Ramos (cell line): ENCODE data around the gene PPP1R12A.
"Not testable (repeated sequence)": the region's sequence is repeated elsewhere in the genome, so short reads cannot be mapped to it uniquely, and the experiment has no call there.

Experiments
- in situ Hi-C: fragments of 300-500 bp; cut with MboI; formaldehyde crosslinking; loops from one replicate; pipeline ENCODE4 v1.14.3; 2022; ENCODE audit warnings: low sequenced_read_pairs; ENCODE audit not compliant: unreplicated experiment

The PPP1R12A gene

DNA sequence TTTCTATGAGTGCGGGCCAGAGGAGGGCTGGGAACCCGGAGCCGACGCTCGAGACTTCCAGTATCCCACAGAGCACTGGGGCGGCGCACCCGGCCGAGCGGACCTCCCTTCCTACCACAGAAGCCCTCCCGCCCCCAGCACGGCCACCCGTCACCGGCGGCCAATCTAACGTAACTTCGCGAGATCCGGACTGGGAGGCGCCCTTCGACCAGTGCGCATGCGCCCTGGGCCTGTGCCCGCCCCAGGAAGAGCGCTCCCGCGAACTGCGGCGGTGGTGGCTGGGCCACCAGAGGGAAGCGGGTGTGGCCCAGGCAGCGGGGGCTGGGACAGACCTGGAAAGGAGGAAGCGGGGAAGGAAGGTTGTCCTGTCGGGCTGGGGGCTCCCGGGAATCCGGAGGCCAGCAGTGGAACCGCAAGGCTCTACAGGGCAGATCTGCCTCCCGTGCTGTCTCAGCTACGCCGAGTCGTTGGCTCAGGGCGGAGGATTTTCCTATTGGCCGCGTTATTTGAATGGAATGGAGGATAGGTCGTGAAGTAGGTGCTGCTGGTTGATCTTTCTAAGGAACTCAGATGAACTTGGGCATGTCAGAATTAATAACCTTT, at the start of gene PPP1R12A:
PPP1R12A (minus strand) TSS at position 77 of the 603 bp plus-strand sequence. CDS start 166 bp downstream, outside the sequence.
- in situ Hi-C loops, result no loop called here

GRCh38 chr12:79983986-79984620, 49.2 kb upstream of the PPP1R12A start:
- in situ Hi-C loops, result no loop called here

DNA sequence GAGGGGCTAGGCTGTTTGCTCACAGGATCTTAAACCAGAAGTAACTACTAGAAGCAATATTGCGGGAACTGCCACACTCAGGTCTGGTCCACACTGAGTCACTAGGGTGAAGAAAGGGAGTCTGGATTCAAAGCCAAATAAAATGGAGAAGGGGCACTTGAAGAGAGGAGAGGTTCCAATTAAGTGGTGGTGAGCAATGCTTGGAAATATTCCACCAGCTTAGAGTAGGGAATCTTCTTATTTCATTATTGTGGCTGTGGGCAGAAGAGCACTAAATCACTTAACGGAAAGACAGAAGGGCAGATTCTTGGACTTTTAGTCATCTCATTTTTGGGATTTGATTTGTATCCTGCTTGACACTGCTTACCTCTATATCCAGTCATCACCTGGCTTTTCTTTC, 48.6 kb upstream of the PPP1R12A start:
- in situ Hi-C loops, result no loop called here

GRCh38 chr12:79982086-79983062, 47.5 kb upstream of the PPP1R12A start:
- in situ Hi-C loops, result no loop called here

GRCh38 chr12:79978692-79979091, 43.8 kb upstream of the PPP1R12A start:
- in situ Hi-C loops, result no loop called here

- in situ Hi-C loops, result not testable (repeated sequence)
Observed at GRCh38 chr12:79977856-79978460, 43.1 kb upstream of the PPP1R12A start.

DNA sequence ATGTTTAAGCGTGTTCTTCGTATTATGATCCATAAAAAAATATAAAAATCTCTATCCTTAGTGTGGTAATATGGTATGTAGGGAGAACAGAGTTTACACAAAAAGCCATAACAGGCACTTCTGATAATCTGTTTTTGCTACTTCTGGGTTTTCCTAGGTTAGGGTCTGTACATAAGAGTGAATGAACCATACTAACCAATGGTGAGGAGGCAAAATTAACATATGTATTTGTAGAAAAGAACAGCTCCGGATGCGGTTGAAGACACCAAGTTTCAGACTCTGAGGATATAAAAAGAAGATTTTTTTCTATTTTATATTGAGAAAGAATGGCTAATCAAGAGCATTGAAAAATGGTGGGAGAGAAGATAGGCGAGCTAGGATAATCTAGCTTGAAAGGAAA, 40.2 kb upstream of the PPP1R12A start:
- in situ Hi-C loops, result no loop called here

GRCh38 chr12:79973801-79974200, 38.9 kb upstream of the PPP1R12A start:
- in situ Hi-C loops, result no loop called here

- in situ Hi-C loops, result no loop called here
Observed at GRCh38 chr12:79964100-79964627, 29.3 kb upstream of the PPP1R12A start.

DNA sequence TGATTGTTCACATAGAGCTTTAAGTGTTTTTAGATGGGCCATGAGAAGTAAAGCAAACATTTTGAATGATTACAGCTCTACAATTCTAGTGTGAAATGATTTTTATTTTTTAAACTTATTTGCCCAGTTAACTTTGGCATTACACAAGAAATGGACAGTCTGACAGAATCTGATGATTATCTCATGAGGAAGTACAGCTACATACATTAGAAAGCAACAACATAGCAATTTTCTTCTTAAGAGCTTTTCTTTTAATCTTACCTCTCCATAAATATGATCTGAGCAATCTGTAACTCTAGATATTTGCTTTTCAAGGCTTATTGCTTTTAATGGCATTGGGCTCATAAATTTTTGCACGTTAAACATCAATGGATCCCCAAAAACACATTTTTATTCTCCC, 26.5 kb upstream of the PPP1R12A start:
- in situ Hi-C loops, result no loop called here

DNA sequence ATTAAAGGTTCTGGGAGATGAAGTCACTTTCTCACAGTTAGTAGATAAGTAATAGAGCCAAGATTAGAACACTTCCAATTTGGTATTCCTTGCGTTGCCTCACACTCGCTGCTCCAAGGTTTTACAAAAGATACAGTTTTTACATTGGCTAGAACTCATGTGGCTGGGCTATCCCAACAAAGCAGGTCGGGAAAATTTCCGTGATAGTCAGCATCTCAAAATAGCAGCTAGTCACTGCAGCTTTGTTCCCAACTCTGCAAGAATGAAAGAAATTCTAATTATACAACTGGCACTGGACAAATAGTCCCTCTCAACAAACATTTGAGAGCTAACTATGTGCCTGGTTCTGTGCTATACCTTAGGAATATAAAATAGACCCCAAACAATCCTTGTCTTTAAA, 24.6 kb upstream of the PPP1R12A start:
- in situ Hi-C loops, result no loop called here

- in situ Hi-C loops, result no loop called here
Observed at GRCh38 chr12:79956896-79957295, 22.0 kb upstream of the PPP1R12A start.

- in situ Hi-C loops, result no loop called here
Observed at GRCh38 chr12:79955561-79955960, 20.7 kb upstream of the PPP1R12A start.

GRCh38 chr12:79954037-79954610, 19.2 kb upstream of the PPP1R12A start:
- in situ Hi-C loops, result no loop called here

DNA sequence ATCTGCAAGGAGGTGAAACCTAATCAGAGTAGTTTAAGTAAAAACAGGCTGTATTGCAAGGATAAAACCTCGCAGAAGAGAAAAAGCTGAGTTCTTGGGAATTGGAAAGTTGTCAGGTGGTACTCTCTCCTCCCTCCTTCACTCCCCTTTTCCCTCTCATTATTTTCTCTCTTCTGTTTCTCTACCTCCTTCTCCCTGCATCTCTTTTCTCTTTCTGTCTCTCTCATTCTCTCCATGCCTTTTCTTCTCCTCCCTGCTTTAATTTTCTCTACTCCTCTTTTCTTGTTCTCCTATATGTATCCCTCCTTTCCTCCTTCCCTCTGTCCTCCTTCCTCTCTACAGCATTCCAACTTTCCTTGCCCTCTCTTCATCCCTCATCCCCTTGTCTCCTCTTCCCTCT, 14.2 kb upstream of the PPP1R12A start:
- in situ Hi-C loops, result no loop called here

GRCh38 chr12:79945433-79945832, 10.5 kb upstream of the PPP1R12A start:
- in situ Hi-C loops, result no loop called here

GRCh38 chr12:79944565-79944964, 9.7 kb upstream of the PPP1R12A start:
- in situ Hi-C loops, result no loop called here

GRCh38 chr12:79942846-79943245, 7.9 kb upstream of the PPP1R12A start:
- in situ Hi-C loops, result not testable (repeated sequence)

DNA sequence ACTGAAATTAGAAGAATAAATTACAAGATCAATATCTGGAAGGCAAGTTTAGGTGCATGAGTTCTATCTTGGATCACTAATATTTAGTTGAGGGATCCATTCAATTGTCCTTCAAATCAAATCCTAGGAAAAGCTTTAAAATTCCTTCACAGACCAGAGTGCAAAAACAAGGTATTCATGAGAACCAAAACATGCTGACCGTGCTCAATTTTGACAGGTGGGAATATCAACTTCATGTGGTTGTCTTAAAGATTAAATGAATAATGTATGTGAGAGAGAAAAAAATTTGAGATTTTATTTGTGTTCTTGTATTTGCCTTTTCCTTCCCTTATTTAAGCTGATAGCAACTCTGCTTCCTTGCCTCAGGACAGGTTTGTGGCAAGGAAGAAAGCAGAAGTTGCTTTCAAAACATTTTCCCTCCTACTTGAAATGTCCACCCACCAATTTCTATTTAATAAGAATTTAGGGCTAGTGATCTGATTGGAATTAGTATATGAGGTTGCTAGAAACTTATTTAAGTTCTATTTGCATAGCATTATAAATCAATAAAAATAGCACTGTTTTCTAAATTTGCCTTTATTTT, 4.9 kb upstream of the PPP1R12A start:
- in situ Hi-C loops, result no loop called here

- in situ Hi-C loops, result no loop called here
Observed at GRCh38 chr12:79938843-79939242, 3.9 kb upstream of the PPP1R12A start.
